HT-29 (cell line): ENCODE measurements around the gene MCRIP2. TPM values are rescaled to one million over a fixed set of nuclear protein-coding genes. Genes with fewer than 3 reads are reported as not detected.

Experiments used
- DNase-seq: peaks from one replicate; pipeline ENCODE4 v3.0.0-alpha.2; 2015; ENCODE audit warnings: low spot score
- total RNA-seq: library from RNA; depleted of rRNA; stranded (reverse); fragments of >200 nt; shearing (Covaris generic); gene quantifications from 2 replicates; pipeline ENCODE4 v1.2.3, GENCODE V29; 2014

MCRIP2 gene
- total RNA-seq, 1 experiment from 2014 or later, result 198 TPM

GRCh38 chr16:616733-617586, 24.7 kb upstream of the MCRIP2 start:
- no peak for DNase-seq

- DNase-seq, result no peak
These were observed 23.8 kb upstream of the MCRIP2 start for GRCh38 chr16:617855-618254.

GRCh38 chr16:619476-620100, 22.0 kb upstream of the MCRIP2 start:
- no peak for DNase-seq

- DNase-seq, result no peak
These were observed 20.7 kb upstream of the MCRIP2 start for GRCh38 chr16:620700-621525.

- DNase-seq, result peak; percentile 12
These were observed 20.0 kb upstream of the MCRIP2 start for GRCh38 chr16:621526-622105.

GRCh38 chr16:622920-623280, 18.7 kb upstream of the MCRIP2 start:
- DNase-seq, result no peak

- no peak for DNase-seq
These were observed 17.0 kb upstream of the MCRIP2 start for GRCh38 chr16:624526-625070.

- DNase-seq, result no peak
These were observed 16.3 kb upstream of the MCRIP2 start for GRCh38 chr16:625117-625976.

GRCh38 chr16:625977-626765, 15.5 kb upstream of the MCRIP2 start:
- no peak for DNase-seq

- DNase-seq, result peak; percentile 84
These were observed 14.7 kb upstream of the MCRIP2 start for GRCh38 chr16:626787-627453.

- peak; percentile 85 for DNase-seq
These were observed 14.0 kb upstream of the MCRIP2 start for GRCh38 chr16:627454-628239.

GRCh38 chr16:628321-629061, 13.1 kb upstream of the MCRIP2 start:
- no peak for DNase-seq

GRCh38 chr16:629185-629832, 12.3 kb upstream of the MCRIP2 start:
- no peak for DNase-seq

GRCh38 chr16:629833-630248, 11.8 kb upstream of the MCRIP2 start:
- DNase-seq, result no peak

GRCh38 chr16:630249-630814, 11.3 kb upstream of the MCRIP2 start:
- no peak for DNase-seq

- DNase-seq, result peak; percentile 63
These were observed 10.7 kb upstream of the MCRIP2 start, which contains the start of gene WFIKKN1 for GRCh38 chr16:630815-631405. TSS of gene WFIKKN1 (plus strand) at chr16:630985. CDS start at chr16:631254, 269 bp downstream.
